GM23338 (cell line): ENCODE results near the gene ZPR1. TPM values are rescaled to one million over a fixed set of nuclear protein-coding genes. Genes with fewer than 3 reads are reported as not detected.

Experiments used
- ATAC-seq: fragments of 200-7000 bp; cut with Tn5 transposase; 3 replicates; pipeline ENCODE4 v1.9.1; 2020
- DNase-seq: peaks from one replicate; pipeline ENCODE4 v3.0.0-alpha.2; 2015; ENCODE audit warnings: low spot score
- H2AFZ ChIP-seq: fragments of 200-600 bp; sonication (generic); 2 replicates; pipeline ENCODE4 v1.8.0; 2016; ENCODE audit warnings: antibody characterized with exemption, mild to moderate bottlenecking, moderate library complexity
- H3F3A ChIP-seq: fragments of 200-600 bp; sonication (generic); replicated peaks from 2 replicates; pipeline ENCODE4 v1.8.0; 2017; ENCODE audit warnings: antibody characterized with exemption, mixed run types, low read depth
- H3K27ac ChIP-seq: fragments of 200-600 bp; sonication (generic); 2 replicates; pipeline ENCODE4 v1.6.1; 2016; ENCODE audit warnings: low read depth
- H3K27me3 ChIP-seq: fragments of 200-600 bp; sonication (generic); 2 replicates; pipeline ENCODE4 v1.8.0; 2016; ENCODE audit warnings: mild to moderate bottlenecking, mixed run types, moderate library complexity; ENCODE audit not compliant: insufficient read depth
- H3K36me3 ChIP-seq: fragments of 200-600 bp; sonication (generic); 2 replicates; pipeline ENCODE4 v1.8.0; 2016; ENCODE audit warnings: mild to moderate bottlenecking; ENCODE audit not compliant: insufficient read depth
- H3K4me1 ChIP-seq: fragments of 200-600 bp; sonication (generic); 2 replicates; pipeline ENCODE4 v1.8.0; 2016; ENCODE audit warnings: mild to moderate bottlenecking, moderate library complexity; ENCODE audit not compliant: insufficient read depth
- H3K4me2 ChIP-seq: fragments of 200-600 bp; sonication (generic); 2 replicates; pipeline ENCODE4 v1.7.1; 2017; ENCODE audit warnings: mixed run types
- H3K4me3 ChIP-seq: fragments of 200-600 bp; sonication (generic); 2 replicates; pipeline ENCODE4 v1.6.1; 2016; ENCODE audit warnings: mixed run types
- H3K79me2 ChIP-seq: fragments of 200-600 bp; sonication (generic); replicated peaks from 2 replicates; pipeline ENCODE4 v1.8.0; 2017; ENCODE audit warnings: mild to moderate bottlenecking; ENCODE audit not compliant: insufficient read depth
- H3K9me2 ChIP-seq: fragments of 200-600 bp; sonication (generic); 2 replicates; pipeline ENCODE4 v1.8.0; 2017; ENCODE audit not compliant: insufficient read depth
- H4K20me1 ChIP-seq: fragments of 200-600 bp; sonication (generic); replicated peaks from 2 replicates; pipeline ENCODE4 v1.8.0; 2017; ENCODE audit warnings: mild to moderate bottlenecking; ENCODE audit not compliant: insufficient read depth
- H3K27ac Mint-ChIP-seq: 2 replicates; pipeline ENCODE4 v1.8.0; 2020; ENCODE audit warnings: inconsistent platforms, mild to moderate bottlenecking, moderate library complexity, mixed read lengths
- H3K27me3 Mint-ChIP-seq: 3 replicates; pipeline ENCODE4 v1.8.0; 2022; ENCODE audit warnings: low read depth, mild to moderate bottlenecking, moderate library complexity, mixed read lengths, inconsistent platforms; ENCODE audit not compliant: insufficient read depth, poor library complexity
- H3K36me3 Mint-ChIP-seq: 3 replicates; pipeline ENCODE4 v1.8.0; 2021; ENCODE audit warnings: low read depth, mild to moderate bottlenecking, inconsistent platforms, moderate library complexity, mixed read lengths
- H3K4me1 Mint-ChIP-seq: 3 replicates; pipeline ENCODE4 v1.8.0; 2020; ENCODE audit warnings: mild to moderate bottlenecking, inconsistent platforms, mixed read lengths
- H3K4me3 Mint-ChIP-seq: 3 replicates; pipeline ENCODE4 v1.8.0; 2021; ENCODE audit warnings: moderate library complexity, mild to moderate bottlenecking, inconsistent platforms, mixed read lengths
- H3K9me3 Mint-ChIP-seq: 3 replicates; pipeline ENCODE4 v1.8.0; 2020; ENCODE audit warnings: moderate library complexity, mild to moderate bottlenecking, inconsistent platforms, mixed read lengths
- CREB1 ChIP-seq: fragments of 250-450 bp; sonication (Bioruptor Pico); IDR thresholded peaks from 2 replicates; pipeline ENCODE4 v1.5.0; 2020; ENCODE audit warnings: low read depth, mild to moderate bottlenecking, moderate library complexity
- EZH2 ChIP-seq: fragments of 200-600 bp; sonication (generic); IDR thresholded peaks from one replicate; pipeline ENCODE4 v1.8.0; 2017; ENCODE audit warnings: antibody characterized with exemption, mild to moderate bottlenecking, low read depth; ENCODE audit not compliant: unreplicated experiment
- EZH2phosphoT487 ChIP-seq: fragments of 200-600 bp; sonication (generic); IDR thresholded peaks from one replicate; pipeline ENCODE4 v1.8.1; 2018; ENCODE audit warnings: antibody characterized with exemption; ENCODE audit not compliant: unreplicated experiment
- NANOG ChIP-seq: IDR thresholded peaks from 2 replicates; pipeline ENCODE4 v1.6.1; 2016; ENCODE audit warnings: antibody characterized with exemption, borderline replicate concordance
- POLR2AphosphoS5 ChIP-seq: IDR thresholded peaks from 2 replicates; pipeline ENCODE4 v1.6.1; 2016; ENCODE audit warnings: antibody characterized with exemption, low read depth
- STAT1 ChIP-seq: IDR thresholded peaks from one replicate; pipeline ENCODE4 v1.6.1; 2016; ENCODE audit warnings: antibody characterized with exemption; ENCODE audit not compliant: unreplicated experiment
- ZNF331 ChIP-seq: fragments of 250-450 bp; sonication (Bioruptor Pico); IDR thresholded peaks from 2 replicates; pipeline ENCODE4 v1.5.0; 2020; ENCODE audit warnings: low read depth, mild to moderate bottlenecking, moderate library complexity
- polyA plus RNA-seq: library from polyadenylated mRNA; unstranded; fragments of >200 nt; fragmentation: Nextera tagmentation; extraction: Ambion mirVana; gene quantifications from 2 replicates; pipeline ENCODE4 v1.2.1, GENCODE V29; 2016
- total RNA-seq: library from RNA; depleted of rRNA; stranded (reverse); fragments of >200 nt; shearing (Covaris generic); gene quantifications from 2 replicates; pipeline ENCODE4 v1.2.3, GENCODE V29; 2014
- TF ChIP-seq, protein P1 (sequence below): IDR thresholded peaks from one replicate; pipeline ENCODE4 v1.6.1; 2018; ENCODE audit warnings: antibody characterized with exemption; ENCODE audit not compliant: unreplicated experiment
- TF ChIP-seq, protein P2 (sequence below): fragments of 250-450 bp; sonication (Bioruptor Pico); IDR thresholded peaks from 2 replicates; pipeline ENCODE4 v1.5.0; 2020; ENCODE audit warnings: mild to moderate bottlenecking, moderate library complexity
- TF ChIP-seq, protein P3 (sequence below), 2 experiments: fragments of 200-600 bp in 1 of 2; sonication (generic) in 1 of 2; conservative IDR thresholded peaks; 2 replicates each; pipeline versions ENCODE4 v1.5.1 to v1.6.1; 2016 to 2017; ENCODE audit warnings: antibody characterized with exemption in 2 of 2, low read depth in 2 of 2, mild to moderate bottlenecking in 2 of 2, moderate library complexity in 1 of 2
- TF ChIP-seq, protein P4 (sequence below): IDR thresholded peaks from 2 replicates; pipeline ENCODE4 v1.6.1; 2016; ENCODE audit warnings: antibody characterized with exemption

ZPR1 gene
- total and polyA plus RNA-seq, 2 experiments from 2014 or later: 55.4 to 96.7 TPM

DNA sequence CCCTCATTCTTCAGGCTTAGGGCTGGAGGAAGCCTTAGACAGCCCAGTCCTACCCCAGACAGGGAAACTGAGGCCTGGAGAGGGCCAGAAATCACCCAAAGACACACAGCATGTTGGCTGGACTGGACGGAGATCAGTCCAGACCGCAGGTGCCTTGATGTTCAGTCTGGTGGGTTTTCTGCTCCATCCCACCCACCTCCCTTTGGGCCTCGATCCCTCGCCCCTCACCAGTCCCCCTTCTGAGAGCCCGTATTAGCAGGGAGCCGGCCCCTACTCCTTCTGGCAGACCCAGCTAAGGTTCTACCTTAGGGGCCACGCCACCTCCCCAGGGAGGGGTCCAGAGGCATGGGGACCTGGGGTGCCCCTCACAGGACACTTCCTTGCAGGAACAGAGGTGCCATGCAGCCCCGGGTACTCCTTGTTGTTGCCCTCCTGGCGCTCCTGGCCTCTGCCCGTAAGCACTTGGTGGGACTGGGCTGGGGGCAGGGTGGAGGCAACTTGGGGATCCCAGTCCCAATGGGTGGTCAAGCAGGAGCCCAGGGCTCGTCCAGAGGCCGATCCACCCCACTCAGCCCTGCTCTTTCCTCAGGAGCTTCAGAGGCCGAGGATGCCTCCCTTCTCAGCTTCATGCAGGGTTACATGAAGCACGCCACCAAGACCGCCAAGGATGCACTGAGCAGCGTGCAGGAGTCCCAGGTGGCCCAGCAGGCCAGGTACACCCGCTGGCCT, 42.5 kb upstream of the ZPR1 start:
- DNase-seq (no peak), ATAC-seq (no peak)
- no peaks in the 10 kb centered on the region for H3K36me3 Mint-ChIP-seq
- Histone ChIP-seq H3K4me2 (no peak overlapping the region), H2AFZ (no peak overlapping the region), H3K27ac (no peak overlapping the region), H3K4me3 (no peak overlapping the region), H3K27me3 (no peaks in the 10 kb centered on the region), H3F3A (no peaks in the 10 kb centered on the region), H3K9me2 (no peaks in the 10 kb centered on the region), H3K36me3 (no peaks in the 10 kb centered on the region), H3K79me2 (no peaks in the 10 kb centered on the region), H3K4me1 (peaks cover 2% of the 10 kb centered on the region; the same call in 1 of the 2 replicates), H4K20me1 (no peaks in the 10 kb centered on the region)
- TF ChIP-seq, protein P1, sequence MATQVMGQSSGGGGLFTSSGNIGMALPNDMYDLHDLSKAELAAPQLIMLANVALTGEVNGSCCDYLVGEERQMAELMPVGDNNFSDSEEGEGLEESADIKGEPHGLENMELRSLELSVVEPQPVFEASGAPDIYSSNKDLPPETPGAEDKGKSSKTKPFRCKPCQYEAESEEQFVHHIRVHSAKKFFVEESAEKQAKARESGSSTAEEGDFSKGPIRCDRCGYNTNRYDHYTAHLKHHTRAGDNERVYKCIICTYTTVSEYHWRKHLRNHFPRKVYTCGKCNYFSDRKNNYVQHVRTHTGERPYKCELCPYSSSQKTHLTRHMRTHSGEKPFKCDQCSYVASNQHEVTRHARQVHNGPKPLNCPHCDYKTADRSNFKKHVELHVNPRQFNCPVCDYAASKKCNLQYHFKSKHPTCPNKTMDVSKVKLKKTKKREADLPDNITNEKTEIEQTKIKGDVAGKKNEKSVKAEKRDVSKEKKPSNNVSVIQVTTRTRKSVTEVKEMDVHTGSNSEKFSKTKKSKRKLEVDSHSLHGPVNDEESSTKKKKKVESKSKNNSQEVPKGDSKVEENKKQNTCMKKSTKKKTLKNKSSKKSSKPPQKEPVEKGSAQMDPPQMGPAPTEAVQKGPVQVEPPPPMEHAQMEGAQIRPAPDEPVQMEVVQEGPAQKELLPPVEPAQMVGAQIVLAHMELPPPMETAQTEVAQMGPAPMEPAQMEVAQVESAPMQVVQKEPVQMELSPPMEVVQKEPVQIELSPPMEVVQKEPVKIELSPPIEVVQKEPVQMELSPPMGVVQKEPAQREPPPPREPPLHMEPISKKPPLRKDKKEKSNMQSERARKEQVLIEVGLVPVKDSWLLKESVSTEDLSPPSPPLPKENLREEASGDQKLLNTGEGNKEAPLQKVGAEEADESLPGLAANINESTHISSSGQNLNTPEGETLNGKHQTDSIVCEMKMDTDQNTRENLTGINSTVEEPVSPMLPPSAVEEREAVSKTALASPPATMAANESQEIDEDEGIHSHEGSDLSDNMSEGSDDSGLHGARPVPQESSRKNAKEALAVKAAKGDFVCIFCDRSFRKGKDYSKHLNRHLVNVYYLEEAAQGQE: no peak
- no peak for TF ChIP-seq STAT1
- TF ChIP-seq CREB1 (CRISPR knock-in tag): no peak
- TF ChIP-seq, protein P2, sequence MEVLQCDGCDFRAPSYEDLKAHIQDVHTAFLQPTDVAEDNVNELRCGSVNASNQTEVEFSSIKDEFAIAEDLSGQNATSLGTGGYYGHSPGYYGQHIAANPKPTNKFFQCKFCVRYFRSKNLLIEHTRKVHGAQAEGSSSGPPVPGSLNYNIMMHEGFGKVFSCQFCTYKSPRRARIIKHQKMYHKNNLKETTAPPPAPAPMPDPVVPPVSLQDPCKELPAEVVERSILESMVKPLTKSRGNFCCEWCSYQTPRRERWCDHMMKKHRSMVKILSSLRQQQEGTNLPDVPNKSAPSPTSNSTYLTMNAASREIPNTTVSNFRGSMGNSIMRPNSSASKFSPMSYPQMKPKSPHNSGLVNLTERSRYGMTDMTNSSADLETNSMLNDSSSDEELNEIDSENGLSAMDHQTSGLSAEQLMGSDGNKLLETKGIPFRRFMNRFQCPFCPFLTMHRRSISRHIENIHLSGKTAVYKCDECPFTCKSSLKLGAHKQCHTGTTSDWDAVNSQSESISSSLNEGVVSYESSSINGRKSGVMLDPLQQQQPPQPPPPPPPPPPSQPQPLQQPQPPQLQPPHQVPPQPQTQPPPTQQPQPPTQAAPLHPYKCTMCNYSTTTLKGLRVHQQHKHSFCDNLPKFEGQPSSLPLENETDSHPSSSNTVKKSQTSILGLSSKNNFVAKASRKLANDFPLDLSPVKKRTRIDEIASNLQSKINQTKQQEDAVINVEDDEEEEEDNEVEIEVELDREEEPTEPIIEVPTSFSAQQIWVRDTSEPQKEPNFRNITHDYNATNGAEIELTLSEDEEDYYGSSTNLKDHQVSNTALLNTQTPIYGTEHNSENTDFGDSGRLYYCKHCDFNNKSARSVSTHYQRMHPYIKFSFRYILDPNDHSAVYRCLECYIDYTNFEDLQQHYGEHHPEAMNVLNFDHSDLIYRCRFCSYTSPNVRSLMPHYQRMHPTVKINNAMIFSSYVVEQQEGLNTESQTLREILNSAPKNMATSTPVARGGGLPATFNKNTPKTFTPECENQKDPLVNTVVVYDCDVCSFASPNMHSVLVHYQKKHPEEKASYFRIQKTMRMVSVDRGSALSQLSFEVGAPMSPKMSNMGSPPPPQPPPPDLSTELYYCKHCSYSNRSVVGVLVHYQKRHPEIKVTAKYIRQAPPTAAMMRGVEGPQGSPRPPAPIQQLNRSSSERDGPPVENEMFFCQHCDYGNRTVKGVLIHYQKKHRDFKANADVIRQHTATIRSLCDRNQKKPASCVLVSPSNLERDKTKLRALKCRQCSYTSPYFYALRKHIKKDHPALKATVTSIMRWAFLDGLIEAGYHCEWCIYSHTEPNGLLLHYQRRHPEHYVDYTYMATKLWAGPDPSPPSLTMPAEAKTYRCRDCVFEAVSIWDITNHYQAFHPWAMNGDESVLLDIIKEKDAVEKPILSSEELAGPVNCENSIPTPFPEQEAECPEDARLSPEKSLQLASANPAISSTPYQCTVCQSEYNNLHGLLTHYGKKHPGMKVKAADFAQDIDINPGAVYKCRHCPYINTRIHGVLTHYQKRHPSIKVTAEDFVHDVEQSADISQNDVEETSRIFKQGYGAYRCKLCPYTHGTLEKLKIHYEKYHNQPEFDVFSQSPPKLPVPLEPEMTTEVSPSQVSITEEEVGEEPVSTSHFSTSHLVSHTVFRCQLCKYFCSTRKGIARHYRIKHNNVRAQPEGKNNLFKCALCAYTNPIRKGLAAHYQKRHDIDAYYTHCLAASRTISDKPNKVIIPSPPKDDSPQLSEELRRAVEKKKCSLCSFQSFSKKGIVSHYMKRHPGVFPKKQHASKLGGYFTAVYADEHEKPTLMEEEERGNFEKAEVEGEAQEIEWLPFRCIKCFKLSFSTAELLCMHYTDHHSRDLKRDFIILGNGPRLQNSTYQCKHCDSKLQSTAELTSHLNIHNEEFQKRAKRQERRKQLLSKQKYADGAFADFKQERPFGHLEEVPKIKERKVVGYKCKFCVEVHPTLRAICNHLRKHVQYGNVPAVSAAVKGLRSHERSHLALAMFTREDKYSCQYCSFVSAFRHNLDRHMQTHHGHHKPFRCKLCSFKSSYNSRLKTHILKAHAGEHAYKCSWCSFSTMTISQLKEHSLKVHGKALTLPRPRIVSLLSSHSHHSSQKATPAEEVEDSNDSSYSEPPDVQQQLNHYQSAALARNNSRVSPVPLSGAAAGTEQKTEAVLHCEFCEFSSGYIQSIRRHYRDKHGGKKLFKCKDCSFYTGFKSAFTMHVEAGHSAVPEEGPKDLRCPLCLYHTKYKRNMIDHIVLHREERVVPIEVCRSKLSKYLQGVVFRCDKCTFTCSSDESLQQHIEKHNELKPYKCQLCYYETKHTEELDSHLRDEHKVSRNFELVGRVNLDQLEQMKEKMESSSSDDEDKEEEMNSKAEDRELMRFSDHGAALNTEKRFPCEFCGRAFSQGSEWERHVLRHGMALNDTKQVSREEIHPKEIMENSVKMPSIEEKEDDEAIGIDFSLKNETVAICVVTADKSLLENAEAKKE (CRISPR knock-in tag): no peak
- TF ChIP-seq, protein P3, sequence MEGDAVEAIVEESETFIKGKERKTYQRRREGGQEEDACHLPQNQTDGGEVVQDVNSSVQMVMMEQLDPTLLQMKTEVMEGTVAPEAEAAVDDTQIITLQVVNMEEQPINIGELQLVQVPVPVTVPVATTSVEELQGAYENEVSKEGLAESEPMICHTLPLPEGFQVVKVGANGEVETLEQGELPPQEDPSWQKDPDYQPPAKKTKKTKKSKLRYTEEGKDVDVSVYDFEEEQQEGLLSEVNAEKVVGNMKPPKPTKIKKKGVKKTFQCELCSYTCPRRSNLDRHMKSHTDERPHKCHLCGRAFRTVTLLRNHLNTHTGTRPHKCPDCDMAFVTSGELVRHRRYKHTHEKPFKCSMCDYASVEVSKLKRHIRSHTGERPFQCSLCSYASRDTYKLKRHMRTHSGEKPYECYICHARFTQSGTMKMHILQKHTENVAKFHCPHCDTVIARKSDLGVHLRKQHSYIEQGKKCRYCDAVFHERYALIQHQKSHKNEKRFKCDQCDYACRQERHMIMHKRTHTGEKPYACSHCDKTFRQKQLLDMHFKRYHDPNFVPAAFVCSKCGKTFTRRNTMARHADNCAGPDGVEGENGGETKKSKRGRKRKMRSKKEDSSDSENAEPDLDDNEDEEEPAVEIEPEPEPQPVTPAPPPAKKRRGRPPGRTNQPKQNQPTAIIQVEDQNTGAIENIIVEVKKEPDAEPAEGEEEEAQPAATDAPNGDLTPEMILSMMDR (conservative IDR thresholded peaks at IDR 0.05; ENCODE audit: low read depth in 2 of 2): no peak
- no peak for TF ChIP-seq NANOG
- TF ChIP-seq, protein P4, sequence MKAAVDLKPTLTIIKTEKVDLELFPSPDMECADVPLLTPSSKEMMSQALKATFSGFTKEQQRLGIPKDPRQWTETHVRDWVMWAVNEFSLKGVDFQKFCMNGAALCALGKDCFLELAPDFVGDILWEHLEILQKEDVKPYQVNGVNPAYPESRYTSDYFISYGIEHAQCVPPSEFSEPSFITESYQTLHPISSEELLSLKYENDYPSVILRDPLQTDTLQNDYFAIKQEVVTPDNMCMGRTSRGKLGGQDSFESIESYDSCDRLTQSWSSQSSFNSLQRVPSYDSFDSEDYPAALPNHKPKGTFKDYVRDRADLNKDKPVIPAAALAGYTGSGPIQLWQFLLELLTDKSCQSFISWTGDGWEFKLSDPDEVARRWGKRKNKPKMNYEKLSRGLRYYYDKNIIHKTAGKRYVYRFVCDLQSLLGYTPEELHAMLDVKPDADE: no peak
- no peak for TF ChIP-seq POLR2AphosphoS5
- no peak for TF ChIP-seq ZNF331 (CRISPR knock-in tag)
- no peak for TF ChIP-seq EZH2
- TF ChIP-seq EZH2phosphoT487: no peak
- peaks cover 7% of the 10 kb centered on the region for H3K4me1 Mint-ChIP-seq
- no peak overlapping the region for H3K27ac Mint-ChIP-seq
- no peaks in the 10 kb centered on the region for H3K9me3 Mint-ChIP-seq
- H3K4me3 Mint-ChIP-seq: no peak overlapping the region
- peaks cover 11% of the 10 kb centered on the region for H3K27me3 Mint-ChIP-seq
